HG03064 (cell line): ENCODE measurements around the gene LPXN.
"Not testable (repeated sequence)": the region's sequence is repeated elsewhere in the genome, so short reads cannot be mapped to it uniquely, and the experiment has no call there.

ENCODE experiments used
- ATAC-seq: cut with Tn5 transposase; IDR thresholded peaks from one replicate; pipeline ENCODE4 v1.9.1; 2021; ENCODE audit warnings: low read depth; ENCODE audit not compliant: unreplicated experiment

Gene LPXN

DNA sequence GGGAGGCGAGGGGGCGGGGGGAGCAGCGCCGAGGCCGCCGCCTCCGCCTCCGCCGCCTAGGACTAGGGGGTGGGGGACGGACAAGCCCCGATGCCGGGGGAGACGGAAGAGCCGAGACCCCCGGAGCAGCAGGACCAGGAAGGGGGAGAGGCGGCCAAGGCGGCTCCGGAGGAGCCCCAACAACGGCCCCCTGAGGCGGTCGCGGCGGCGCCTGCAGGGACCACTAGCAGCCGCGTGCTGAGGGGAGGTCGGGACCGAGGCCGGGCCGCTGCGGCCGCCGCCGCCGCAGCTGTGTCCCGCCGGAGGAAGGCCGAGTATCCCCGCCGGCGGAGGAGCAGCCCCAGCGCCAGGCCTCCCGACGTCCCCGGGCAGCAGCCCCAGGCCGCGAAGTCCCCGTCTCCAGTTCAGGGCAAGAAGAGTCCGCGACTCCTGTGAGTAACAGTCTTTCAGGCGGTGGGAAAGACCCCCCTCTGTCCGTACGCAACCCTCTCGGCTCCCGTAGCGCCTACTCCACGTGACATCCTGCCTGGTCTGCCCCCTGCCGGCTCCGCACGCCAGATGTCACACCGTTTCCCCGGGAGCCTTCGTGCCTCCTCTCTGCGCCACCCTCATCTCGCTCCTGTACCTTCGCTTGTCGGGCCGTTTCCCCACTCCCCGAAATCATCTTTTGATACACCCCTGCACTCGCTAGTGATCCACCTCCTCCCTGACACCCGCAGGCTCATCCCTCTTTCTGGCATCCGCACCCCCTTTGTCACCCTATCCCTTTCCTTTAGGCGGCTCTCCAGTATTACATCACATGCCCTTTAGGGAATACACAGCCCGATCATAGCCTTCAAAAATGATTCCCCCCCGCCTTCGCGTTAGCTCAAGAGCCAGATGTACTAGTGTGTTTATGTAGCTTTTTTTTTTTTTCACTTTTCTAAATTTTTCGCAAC lies 3.8 kb upstream of the LPXN start:
- peak; percentile 40 for ATAC-seq

DNA sequence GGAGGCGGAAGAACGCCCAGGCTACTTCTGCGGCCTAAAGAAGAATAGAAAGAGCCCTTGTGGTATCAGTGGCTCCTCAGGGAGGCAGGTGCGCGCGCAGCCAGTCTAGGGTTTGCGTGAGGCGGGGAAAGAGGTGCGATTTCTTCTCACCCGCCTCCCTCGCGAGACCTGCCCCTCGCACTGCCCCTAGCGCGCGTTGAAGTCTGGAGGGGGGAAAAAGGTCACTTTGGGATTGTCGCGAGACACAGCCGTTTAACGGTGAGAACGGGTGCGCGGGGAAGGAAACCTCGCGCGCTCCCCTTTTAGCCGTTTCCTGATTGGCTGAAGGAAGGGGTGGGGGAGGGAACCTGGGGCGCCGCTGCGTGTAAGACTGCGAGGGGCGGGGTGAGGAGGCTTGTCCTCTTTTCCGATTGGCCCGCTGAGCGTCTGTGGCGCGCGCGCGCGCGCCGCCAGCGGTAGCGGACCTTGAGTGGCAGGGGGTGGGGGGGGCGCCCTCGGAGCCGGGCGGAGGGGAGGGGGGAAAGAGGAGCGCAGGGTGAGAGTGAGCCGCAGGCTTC lies 3.1 kb upstream of the LPXN start, which contains the start of gene ZFP91:
Gene ZFP91, plus strand, starts transcription at position 429 of the 557 bp plus-strand sequence. CDS start 219 bp downstream, outside the sequence.
- ATAC-seq = peak; percentile 24

GRCh38 chr11:58578136-58578634 lies 2.5 kb upstream of the LPXN start:
- ATAC-seq = no peak

DNA sequence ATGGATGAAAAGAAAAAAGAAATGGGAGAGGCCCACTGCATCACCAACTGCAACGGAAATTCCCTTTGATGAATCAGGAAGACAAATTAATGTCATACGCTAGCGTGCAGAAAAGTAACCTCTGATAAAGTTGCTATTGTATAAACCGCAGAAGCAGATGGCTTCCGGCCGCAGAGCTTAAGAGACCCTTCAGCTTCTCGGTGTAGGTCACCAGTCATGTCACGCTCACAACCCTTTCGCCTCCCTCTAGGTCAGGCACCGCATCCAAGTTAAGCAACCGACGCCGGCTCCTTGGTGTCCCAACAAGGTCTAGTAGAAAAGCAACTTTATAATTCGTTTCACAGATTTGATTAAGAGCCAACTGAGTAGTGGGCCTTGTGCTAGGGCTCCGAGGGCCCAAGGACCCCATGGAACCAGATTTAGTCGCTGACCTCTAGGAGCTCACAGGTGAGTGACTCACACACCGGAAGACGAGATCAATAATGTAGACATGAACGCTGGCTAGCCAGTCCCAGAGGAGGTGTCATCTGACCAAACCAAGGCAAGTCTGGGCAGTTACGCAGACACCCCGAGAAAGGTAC lies 2.0 kb upstream of the LPXN start:
- ATAC-seq = peak; percentile 44

DNA sequence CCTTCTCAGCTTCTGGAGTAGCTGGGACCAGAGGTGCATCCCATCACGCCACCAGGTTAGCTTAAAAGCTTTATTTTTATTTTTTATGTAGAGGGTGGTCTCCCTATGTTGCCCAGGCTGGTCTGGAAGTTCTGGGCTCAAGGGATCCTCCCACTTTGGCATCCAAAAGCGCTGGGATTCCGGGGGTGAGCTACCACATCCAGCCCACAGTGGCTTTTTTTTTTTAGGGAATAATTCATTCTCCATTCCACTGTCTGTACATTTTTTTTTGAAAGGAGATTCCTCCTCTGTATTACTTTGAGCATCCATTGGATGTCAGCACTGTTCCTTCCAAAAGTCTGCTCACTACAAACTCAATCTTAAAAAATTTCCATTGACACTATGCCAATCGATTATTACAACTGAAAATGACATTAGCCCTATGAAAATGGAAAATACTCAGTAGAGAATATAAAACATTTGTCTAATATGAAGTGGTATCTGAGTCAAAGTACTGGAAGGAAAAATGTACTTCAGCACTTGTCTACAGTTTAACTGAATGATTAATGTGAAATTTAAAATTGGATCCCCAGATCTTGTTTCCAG lies 1.3 kb upstream of the LPXN start:
- ATAC-seq = no peak

- no peak for ATAC-seq
Observed at GRCh38 chr11:58574881-58575280, 775 bp downstream of the LPXN start.

DNA sequence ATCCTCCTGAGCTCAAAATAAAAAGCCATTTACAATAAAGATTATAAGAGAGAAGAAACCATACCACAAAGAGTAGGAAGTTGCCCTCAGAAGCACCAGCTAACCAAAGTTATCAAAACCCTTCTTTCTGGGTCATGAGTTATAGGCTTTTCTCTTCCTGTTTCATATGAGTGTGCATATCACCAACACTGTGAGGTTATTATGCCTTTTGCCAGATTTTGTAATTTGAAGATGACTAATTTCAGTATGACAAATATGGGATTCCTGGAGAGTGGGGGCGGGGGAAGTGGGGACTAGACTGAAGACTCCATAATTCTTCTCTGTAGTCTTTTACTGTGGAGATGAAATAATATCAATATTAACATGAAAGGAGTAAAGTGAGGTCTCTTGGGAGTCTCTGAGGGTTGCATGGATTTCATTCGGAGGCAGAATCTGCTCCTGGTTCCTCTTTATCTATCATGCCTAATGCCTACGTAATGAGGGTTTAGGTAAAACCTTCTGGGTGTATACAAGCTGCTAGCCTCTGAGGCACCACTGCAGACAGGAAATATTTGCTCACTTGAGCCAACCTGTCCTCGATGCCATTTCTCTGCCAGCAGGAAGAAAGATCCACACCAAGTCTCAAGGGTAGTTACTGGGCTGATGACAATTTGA lies 2.1 kb downstream of the LPXN start:
- no peak for ATAC-seq

DNA sequence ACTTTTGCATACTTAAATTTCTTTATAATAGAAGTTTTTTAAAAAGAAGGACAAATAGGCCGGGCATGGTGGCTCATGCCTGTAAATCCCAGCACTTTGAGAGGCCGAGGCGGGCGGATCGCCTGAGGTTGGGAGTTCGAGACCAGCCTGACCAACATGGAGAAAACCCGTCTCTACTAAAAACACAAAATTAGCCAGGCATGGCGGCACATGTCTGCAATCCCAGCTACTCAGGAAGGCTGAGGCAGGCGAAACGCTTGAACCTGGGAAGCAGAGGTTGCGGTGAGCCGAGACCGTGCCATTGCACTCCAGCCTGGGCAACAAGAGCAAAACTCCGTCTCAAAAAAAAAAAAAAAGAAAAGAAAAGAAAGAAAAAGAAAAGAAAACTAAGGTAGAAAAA lies 2.8 kb downstream of the LPXN start:
- ATAC-seq = not testable (repeated sequence)

GRCh38 chr11:58567889-58568512 lies 7.7 kb downstream of the LPXN start:
- ATAC-seq = peak; percentile 95

- ATAC-seq = no peak
Observed at GRCh38 chr11:58564231-58564630, 11.4 kb downstream of the LPXN start.

- ATAC-seq = peak; percentile 92
Observed at GRCh38 chr11:58562375-58562800, 13.3 kb downstream of the LPXN start.

DNA sequence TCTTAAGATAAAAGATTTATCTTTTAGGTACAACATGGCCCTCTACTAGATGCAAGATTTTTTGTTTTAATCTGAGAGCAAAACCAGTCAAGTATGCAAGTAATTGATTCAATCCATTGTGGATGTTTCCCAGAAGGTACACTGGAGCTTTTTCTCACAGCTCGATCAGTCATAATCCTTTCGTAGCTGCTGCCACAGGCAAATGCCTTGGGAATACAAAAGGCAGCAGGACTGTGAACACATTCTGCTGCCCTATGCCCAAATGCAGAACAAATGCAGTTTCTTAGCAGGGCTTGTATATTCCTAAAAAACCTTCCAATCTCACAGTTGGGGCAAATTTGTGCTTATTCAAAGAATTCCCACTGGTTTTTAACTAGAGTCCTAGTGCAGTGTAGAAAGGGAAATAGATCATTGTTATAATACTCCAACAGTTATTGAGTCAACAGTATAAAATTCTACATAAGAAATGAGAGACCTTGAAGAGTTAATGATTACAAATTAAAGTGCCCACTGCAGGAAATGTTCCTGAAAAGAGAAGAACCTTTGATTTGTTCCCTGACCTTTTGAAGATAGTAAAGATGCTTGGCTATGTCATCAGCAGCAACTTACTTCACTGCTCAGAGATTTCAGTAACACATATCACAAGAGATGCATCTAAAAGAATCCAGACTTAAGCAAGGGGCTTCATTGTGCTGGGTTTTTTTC lies 14.1 kb downstream of the LPXN start:
- no peak for ATAC-seq

- ATAC-seq = no peak
Observed at GRCh38 chr11:58560842-58561241, 14.8 kb downstream of the LPXN start.

- no peak for ATAC-seq
Observed at GRCh38 chr11:58549644-58550043, 26.0 kb downstream of the LPXN start.

DNA sequence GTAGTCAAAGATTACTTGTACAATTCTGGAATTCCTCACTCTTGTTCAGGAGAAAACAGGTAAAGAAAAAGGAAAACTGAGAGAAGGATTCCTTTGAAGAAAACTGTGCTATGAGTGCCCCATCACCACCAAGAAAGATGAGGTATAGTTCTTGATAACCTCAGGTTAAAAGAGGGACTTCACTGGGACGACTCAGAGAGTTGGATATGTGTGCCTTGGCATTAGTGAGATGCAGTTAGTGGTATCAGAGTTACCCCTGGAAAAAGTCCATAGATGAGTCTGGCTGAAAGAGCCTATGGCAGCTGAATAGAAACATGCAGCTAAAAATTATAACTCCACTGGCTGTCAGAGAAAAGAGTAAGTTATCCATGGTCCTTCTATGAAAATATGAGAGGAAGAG lies 28.8 kb downstream of the LPXN start:
- ATAC-seq = no peak

DNA sequence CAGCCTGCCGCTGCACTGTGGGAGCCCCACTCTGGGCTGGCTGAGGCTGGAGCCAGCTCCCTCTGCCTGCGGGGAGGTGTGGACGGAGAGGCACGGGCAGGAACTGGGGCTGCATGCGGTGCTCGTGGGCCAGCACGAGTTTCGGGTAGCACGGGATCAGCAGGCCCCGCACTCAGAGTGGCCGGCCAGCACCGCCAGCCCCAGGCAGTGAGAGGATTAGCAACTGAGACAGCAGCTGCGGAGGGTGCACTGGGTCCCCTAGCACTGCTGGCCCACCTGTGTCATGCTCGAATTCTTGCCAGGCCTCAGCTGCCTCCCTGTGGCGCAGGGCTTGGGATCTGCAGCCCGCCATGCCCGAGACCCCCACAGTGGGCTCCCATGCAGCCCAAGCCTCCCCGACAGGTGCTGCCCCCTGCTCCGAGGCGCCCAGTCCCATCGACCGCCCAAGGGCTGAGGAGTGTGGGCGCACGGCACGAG lies 43.8 kb downstream of the LPXN start:
- no peak for ATAC-seq

DNA sequence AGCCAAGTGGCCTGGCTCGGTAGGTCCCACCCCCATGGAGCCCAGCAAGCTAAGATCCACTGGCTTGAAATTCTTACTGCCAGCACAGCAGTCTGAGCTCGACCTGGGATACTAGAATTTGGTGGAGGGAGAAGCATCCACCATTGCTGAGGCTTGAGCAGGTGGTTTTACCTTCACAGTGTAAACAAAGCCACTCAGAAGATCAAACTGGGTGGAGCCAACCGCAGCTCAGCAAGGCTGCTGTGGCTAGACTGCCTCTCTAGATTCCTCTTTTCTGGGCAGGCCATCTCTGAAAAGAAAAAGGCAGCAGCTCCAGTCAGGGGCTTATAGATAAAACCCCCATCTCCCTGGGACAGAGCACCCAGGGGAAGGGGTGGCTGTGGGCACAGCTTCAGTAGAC lies 45.4 kb downstream of the LPXN start:
- ATAC-seq = no peak

DNA sequence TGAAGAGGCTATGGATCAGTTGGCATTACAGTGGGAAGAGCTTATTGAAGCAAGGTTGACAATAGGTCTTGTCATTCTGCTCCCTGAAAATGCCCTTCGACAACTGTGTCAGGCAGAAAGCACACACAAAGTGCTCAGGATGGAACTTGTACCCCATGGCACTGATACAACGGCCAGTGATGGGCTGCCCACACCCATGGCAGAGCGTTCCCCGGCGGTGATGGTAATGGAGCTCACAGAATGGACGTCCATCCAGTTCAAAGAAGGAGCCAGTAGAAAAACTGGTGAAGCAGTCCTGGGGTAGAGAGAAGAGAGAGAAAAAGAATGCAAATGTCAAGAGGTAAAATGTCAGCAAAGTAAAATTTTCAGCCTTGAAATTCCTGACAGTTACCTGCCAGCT lies 48.2 kb downstream of the LPXN start:
- ATAC-seq = no peak

GRCh38 chr11:58526721-58527120 lies 48.9 kb downstream of the LPXN start:
- ATAC-seq = no peak
